Right lung (tissue), 5 donors: Measurements from ENCODE around the gene MICAL2. TPM values are rescaled to one million over a fixed set of nuclear protein-coding genes. Genes with fewer than 3 reads are reported as not detected.

Experiments
- DNase-seq, 2 donors: peaks; one replicate each; pipeline ENCODE4 v3.0.0-alpha.2; 2013
- polyA plus RNA-seq, 5 donors: library from polyadenylated mRNA; unstranded; fragments of 120-200 nt; gene quantifications; one replicate each; pipeline versions ENCODE4 v1.2.1 to v1.2.3, GENCODE V29; 2013; ENCODE audit warnings: inconsistent platforms in 1 of 5, low replicate concordance in 1 of 5; ENCODE audit not compliant: insufficient read length in 5 of 5, insufficient read depth in 1 of 5

The MICAL2 gene
- polyA plus RNA-seq, 5 donors, result 46.5 to 120 (median 63.1) TPM

- DNase-seq, result no peak
These were observed 13.2 kb upstream of the MICAL2 start for GRCh38 chr11:12097219-12097618.

DNA sequence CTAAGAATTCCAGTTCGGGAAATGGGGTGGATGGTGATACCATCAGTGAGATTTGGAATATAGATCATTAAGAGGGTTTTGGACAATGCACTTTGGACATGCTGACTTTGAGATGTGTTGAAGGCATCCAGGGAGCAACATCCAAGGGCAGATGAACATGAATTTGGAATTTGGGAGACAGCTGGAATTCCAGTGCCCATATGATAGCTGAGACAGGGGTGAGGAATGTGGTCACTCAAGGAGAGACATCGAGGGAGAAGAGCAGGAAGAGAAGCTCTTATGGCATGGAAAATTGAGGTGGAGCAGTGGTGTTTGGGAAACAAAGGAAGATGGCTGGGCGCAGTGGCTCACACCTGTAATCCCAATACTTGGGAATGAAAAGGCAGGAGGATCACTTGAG, 11.8 kb upstream of the MICAL2 start:
- DNase-seq, result no peak

GRCh38 chr11:12099132-12099873, 11.1 kb upstream of the MICAL2 start:
- DNase-seq, result no peak

GRCh38 chr11:12100429-12100828, 10.0 kb upstream of the MICAL2 start:
- no peak for DNase-seq

DNA sequence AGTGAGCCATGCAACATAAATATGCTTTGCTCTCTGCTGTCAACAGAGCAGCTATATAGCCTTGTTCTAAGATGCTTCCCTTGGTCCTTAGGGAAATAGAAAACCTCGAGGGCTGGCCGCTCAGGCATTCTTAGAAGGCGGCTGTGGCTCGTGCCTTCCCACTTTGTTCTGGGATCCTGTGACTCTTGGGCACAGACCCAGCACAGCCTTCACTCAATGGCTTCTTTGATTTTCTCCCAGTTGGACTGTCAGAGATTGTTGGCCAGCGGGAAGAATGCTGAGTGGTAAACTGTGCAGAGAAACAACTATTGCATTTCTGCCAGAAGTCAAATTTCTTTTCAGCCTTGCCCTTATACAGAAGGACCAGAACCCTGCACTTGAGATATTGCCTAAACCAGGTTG, 9.5 kb upstream of the MICAL2 start:
- no peak for DNase-seq

DNA sequence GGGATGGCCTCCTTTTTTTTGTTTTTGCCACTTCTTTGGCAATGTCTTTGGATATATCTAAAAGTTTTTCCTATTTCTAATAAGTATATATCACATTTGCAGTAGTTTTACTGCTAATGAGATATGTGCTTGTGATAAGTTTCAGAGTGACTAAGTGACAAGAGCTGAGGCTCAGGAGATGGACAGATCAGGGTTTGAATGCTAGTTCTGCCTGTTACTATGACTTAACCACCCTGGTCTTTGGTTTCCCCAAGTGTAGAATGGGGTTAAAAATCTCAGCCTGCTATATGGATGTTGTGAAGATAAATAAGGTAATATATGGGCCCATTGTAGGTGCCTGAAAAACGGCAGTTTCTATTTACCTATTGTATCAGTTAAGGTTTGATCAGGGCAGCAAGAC, 9.1 kb upstream of the MICAL2 start:
- no peak for DNase-seq

DNA sequence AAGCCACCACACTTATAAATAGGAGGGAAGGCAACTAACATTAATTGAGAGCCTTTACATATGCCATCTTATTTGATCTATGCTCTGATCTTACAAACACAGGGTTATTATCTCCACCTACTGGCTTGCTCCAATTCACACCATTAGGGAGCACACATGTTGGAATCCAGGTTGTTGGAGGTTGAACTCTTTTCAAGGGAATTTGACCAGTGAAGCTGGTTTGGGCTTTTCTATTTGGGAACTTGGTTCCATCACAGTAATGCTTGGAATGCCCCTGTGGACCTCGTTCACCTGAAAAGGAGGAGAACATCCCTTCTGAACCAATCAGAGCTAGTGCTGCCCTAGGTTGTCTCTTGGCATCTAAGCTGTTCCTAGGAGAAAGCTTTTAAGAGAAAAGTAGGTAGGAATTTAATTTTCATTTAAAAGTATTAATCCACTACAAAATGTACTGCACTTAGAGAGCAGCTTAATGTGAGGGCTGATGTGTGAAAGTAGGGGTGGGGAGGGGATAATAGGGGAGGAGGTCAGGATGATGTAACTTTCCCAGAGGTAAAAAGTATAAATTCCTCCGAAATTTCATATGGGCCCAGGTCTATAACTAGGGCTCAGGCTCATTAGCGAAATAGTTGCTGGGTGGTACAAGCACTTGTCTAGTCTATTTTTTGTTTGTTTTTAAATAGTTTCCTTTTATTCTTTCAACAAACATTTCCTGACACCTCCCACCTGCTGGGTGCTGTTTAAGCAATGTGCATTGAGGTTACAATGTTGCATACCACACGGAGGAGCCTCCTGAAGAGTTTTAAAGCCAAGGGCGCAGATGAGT, 7.6 kb upstream of the MICAL2 start:
- DNase-seq, result no peak

- DNase-seq, result no peak
These were observed 6.8 kb upstream of the MICAL2 start for GRCh38 chr11:12103411-12104225.

GRCh38 chr11:12105471-12105870, 4.9 kb upstream of the MICAL2 start:
- no peak for DNase-seq

DNA sequence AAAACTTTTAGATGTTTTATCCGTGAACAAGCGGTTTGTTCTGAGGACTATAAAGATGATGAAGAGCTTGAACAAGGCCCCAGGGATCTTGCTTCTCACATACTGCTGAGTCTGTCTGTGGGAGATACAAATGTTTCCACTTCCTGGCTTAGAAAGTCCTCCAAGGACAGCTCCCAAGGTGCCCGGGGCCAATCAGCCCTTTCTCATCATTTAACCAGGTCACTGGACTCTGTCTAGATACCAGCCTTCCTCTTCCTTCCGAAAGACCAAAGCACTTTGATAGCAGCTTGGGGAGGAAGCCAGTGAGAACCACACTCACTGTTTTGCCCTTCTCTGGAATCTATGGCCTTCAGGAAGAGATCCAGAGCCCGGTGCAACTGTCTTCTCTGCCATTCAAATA, 4.3 kb upstream of the MICAL2 start:
- no peak for DNase-seq

DNA sequence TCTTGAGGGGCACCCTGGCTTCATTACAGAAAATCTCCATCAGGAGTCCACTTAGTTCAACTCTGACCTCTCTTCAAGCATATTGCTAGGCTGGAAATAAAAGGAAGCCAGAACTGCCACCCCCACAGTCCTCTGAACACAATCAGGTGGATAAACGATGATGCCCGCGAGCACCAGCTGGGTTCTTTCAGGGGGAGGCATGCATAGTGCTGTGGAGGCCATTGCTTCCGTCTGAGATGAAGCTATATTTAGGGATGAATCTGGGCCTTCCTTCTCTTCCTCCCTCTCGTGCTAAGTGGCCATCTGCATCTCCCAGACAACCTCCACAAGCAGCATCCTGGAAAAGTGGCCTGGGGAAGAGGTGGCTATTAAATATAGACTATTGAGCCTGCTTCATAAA, 3.9 kb upstream of the MICAL2 start:
- DNase-seq, result no peak

DNA sequence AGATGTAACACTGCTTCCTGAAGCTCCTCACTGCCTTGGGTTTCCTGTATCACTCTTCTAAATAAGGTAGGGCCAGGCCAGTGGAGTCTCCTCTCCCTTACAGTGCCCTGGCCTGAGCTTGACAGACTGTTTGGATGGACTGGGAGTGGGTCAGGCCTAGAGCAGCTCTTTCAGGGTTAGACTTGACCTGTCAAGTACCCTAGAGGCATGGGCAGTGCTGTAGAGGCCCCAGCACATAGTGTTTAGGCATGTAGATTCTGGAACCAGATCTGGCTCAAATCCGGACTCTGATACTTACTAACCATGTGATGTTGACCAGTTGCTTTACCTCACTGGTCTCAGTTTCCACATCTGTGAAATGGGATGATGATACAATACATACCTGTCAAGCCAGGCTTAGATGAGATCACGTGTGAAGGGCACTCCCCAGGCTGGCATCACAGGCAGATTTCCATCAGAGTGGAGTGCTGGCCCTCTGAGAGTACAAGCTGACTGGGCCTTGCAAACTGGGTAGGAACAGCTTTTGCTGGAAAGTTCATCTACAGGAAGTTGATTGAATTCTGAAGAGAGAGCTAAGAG, 1.4 kb upstream of the MICAL2 start:
- DNase-seq, result no peak

DNA sequence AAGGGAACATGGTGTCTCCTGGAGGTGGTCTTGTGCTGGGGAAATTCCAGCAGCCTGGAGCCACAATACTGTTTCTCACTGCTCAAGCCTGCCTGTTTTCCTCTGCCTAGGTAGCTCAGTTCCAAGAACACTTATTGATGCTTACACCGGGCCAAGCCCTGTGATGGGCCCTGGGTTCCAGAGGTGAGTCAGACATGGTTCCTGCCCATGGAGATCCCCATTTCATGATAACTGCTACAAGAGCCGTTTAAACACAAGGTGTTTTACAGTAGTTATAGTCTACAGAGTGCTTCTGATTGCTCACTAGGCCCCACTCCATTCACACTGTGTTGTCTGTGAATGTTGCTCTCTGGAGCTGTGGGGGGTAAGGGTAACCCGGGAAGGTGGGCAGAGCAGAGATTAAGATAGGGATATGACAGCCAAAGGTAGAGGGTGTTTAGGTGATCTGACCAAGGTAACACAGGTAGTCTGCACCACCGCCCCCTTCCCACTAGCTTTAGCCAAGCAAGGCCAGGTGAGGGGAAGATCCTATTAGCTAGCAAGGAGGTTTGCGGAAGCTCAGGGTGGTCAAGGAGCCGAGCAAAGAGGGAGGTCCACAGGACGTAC, 696 bp upstream of the MICAL2 start:
- no peak for DNase-seq

DNA sequence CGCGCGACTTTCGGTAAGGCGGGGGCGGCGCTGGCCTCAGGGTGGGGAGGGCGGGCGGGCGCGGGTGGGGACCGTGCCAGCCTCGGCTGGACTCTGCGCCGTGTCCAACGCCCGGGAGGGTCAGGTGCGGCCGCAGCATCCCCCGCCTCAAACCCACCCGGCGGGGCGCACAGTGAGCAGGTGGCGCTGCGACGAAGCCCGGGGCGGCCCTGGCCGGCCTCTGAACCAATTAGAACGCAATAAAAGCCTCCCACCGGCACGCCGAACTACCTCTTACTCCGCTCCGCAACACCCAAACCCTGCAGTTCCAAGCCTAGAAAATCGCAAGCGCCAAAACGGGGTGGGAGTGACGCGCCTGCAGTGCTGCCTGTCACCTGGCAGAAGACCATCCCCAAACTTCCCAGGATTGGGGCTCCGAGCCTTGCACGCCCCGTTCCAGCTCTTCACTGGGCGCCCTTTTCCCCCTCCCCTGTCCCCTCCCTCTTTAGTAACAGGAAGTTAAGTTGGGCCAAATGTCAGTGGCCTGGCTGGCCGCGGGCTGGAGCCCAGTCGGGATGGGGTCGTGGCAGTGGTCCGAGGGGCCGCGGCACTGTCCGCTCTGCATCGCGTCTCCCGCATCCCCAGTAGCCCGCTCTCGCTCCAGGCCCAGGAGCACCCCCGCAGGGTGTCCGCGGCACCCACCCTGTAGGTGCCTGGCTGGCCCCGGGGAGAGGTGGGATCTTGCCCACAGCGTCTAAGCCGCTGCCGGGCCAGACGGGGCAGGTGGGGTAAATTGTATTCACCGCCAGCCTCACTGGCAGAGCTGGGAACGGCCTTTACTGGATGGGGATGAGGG, 541 bp downstream of the MICAL2 start:
- DNase-seq, result no peak

DNA sequence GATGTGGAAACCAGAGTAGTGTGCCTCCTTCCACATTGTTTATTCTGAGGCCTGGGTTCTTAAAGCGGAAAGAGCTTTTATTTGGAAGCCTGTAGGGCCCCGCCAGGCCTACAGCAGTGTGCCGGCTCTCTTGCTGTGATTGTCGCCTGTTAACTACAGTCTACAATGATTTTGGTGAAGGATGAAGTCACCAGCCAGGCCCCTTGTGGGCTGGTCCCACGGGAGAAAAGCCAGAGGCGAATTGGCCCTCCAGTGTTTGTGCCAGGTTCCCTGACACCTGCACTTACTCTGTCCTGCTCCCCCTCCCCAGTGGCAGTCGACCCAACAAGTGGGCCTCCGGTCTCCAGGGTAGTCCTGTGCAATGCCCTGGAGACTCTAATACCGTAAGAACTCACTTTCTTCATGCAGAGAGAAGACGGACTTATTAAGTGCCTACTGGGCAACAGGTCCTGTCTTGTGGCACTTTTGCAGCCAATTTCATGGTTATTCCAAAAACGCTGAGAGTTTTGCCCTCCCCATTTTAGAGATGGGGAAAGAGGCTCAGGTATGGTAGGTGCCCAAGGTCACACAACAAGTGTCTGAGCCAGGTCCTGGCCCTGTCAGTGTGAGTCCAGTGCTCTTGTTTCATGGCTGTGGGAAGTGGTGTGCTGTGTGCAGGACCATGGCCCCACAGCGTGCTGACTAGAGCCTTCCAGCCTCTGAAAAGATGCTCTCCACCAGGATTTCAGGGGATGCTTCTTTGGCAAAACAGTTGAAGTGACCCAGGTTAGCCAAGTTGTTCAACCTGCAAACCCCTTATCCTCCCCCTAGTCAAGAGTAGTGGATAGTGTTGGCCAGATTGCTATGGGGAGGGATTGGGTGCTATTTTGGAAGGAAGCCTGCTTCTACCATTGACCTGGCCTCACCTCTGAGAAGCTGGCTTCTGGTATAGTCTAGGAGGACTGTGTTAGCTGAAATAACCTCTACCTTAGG, 1.4 kb downstream of the MICAL2 start:
- no peak for DNase-seq

DNA sequence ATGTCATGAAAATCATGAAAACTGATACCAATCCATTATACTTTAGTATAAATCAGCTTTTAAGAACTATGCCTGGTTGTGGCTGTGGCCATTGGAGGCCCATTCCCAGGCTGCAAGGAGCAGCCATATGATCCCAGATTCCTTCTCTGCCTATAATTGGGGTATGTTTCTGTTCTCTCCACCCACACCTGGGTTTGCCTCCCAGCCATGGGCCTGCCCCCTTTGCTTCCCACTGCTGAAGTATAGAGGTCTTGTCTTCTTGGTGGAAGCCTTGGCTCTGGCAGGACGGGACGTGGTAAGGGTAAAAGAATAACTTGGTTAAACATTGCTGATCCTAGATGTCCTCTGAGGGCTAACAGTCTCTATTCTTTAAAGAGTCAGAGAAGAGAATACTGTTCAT, 2.4 kb downstream of the MICAL2 start:
- no peak for DNase-seq

DNA sequence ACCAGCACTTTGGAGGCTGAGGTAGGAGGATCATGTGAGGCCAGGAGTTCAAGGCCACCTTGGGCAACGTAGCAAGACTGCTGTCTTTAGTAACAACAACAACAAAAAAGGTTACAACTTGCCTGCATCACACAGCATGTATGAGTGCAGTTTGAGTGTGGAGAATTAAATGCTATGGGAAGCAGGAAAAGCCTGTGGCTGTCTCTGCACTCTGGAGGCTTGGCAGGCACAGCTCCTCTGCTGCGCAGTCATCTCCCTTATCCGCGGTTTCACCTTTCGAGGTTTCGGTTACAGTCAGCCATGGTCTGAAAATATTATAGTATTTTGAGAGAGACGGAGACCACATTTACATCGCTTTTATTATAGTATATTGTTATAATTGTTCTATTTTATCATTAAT, 2.9 kb downstream of the MICAL2 start:
- DNase-seq, result no peak

DNA sequence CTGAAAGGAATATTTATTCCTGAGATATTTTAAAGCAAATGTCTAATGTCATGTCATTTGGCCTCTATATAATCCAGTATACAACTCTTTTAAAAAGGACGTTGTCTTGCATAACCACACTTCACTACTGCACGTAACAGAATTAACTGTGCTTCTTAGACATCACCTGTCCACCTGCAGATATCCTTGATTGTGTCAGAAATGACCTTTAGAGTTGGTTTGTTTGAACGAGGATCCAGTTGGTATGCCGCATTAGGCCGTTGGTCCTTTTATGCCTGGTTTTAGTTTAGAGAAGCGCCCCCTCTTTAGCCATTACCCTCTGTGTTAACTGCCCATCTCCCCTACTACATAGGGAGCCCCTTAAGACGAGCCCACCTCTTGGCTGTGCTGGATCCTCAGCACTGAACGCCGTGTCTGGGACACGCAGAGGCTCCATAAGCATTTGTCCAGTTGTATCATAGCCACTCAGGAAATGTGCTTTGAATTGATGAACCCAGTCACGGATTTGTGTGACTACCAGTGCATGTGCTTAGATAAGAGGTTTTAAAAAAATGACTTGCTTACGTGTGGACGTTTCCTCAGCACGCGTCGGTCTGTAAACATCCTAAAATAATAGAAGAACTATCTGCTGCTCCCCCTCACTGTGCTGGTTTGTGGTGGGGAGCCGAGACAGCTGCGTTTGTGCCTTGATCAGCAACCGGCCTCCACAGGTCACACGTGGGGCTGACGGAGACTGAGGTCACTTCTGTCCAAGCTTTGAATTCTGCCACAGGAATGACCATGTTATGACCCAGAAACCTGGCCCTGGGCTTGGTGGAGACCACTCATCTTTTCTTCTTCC, 4.0 kb downstream of the MICAL2 start:
- DNase-seq, result no peak
